ENCODE data around the gene GNB1L.
"Not testable (repeated sequence)": the region's sequence is repeated elsewhere in the genome, so short reads cannot be mapped to it uniquely, and the experiment has no call there.

Gene GNB1L

DNA sequence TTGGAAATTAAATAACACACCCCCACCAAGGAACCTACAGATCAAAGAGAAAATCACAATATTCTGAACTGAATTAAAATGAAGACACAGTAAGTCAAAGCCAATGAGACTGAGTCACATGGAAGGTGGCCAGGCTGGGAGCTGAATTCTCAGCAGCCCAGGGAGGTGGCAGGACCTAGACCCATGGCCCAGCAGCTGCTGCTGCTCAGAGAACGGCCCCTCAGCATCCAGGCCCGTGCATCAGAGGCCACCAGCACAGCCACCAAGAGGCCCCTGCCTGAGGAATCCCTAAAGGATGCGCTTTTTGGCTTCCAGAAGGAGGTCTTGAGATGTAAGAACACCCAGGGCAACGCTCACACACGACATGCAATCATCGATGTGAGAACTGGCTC lies 59.1 kb downstream of the GNB1L start:
- DNase-seq (ENCODE audit: low read depth): no peak

DNA sequence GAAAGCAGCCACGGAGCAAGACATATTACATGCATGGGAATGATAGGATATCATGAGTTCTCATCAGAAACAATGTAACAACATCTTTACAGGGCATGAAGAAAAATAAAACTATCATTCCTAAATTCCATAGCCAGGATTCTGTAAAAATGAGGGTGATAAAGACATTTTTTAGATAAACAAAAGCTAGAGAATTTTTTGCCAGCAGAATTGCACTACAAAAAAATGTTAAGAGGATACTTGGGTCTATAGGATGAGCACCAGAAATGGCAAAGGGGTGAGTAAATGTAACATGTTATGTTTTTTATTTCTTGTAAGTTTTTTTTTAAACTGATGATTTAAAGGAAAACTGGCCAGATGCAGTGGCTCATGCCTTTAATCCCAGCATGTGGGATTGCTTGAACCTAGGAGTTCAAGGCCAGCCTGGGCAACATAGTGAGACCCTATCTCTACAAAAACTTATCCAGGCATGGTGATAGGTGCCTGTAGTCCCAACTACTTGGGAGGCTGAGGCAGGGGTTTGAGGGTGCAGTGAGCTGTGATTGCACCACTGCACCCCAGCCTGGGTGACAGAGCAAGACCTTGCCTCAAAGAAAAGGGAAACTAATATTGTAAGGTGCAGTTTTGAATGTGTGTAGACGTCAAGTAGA lies 60.9 kb downstream of the GNB1L start:
- no peak for DNase-seq (ENCODE audit: low read depth)

DNA sequence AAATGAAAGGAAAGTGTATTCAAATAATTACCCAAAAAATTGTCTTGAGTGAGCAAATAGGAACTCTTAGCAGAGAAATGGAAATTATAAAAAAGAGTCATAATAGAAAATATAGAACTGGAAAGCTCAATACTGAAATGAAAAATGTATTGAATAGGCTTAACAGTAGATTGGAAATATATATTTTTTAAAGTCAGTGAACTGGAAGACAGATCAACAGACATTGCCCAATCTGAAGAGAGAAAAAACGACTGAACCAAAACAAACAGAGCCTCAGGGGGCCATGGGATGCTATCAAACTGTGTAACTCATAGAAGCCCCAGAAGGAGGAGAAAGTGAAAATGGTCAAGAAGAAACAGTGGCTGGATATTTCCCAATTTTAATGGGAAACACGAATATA lies 61.5 kb downstream of the GNB1L start:
- no peak for DNase-seq (ENCODE audit: low read depth)

DNA sequence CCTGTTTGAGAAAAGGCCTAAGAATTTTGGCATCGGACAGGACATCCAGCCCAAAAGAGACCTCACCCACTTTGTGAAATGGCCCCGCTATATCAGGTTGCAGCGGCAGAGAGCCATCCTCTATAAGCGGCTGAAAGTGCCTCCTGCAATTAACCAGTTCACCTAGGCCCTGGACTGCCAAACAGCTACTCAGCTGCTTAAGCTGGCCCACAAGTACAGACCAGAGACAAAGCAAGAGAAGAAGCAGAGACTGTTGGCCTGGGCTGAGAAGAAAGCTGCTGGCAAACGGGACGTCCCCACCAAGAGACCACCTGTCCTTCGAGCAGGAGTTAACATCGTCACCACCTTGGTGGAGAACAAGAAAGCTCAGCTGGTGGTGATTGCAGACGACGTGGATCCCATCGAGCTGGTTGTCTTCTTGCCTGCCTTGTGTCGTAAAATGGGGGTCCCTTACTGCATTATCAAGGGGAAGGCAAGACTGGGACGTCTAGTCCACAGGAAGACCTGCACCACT lies 62.2 kb downstream of the GNB1L start:
- DNase-seq (ENCODE audit: low read depth): not testable (repeated sequence)

DNA sequence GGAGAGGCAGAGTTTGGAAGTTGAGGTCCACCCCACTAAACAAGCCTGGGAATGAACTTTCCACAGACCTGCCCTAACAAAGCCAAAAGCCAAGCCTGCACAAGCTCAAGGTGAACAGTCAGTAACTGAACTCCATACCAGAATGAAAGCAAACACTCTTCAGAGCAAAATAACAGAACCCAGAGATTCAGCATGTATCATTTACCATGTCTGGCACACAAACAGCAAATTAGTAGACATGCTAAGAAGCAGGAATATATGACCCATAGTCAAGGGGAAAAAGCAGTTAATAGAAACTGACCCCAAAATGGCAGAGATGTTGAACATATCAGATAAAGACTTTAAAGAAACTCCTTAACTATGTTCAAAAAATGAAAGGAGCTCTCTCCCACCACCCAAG lies 62.8 kb downstream of the GNB1L start:
- DNase-seq (ENCODE audit: low read depth): no peak

DNA sequence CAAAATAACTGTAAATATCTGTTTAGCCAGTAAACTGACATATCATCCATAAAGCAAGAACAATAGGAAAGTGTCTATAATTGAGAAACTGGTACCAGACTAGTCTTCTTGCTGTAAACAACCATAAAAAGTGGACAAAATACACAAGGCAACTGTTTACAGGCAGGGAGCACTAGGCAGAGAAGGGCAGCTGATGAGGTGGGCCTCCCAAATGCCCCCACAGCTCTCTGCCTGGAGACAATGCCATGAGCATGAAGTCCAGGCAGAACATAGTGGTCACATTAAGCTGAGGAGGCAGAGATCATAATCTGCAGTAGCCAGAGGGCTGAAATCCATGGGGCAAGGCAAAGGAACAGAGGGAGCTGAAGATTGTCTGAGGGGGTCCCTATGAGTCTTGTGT lies 63.4 kb downstream of the GNB1L start:
- DNase-seq (ENCODE audit: low read depth): no peak

DNA sequence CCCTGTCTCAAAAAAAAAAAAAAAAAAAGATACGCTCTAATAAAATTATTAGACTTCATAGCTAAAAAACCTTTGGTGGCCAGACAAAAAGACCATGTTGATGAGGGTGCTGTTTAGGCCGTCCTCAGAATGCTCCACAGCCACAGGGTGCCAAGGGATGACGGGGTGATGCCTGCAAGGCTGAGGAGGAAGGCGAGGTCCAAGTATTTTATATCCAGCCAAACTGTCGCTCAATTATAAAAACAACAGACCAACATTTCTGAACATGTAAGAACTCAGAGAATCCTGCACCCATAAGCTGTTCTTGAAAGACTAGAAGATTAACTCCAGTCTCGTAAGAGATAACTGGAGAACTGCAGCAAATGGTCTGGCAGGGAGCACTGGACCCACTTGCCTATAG lies 64.8 kb downstream of the GNB1L start:
- DNase-seq (ENCODE audit: low read depth): no peak

DNA sequence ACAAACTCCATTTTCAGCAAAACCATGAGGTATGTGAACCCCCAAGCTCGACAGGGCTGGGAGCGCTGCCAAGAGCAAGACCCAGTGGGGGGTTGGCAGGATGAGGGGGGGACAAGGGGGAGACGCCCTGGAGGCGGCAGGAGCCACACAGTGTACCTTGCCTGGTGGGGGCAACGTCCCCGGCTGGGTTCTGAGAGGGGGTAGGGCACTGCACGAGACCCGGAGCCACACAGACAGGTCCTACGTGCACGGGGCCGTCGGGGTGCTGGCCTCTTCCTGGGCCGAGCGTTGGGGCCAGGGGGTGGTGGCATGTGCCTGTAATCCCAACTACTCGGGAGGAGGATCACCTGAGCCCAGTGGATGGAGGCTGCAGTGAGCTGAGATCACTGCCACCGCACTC lies 65.3 kb downstream of the GNB1L start:
- DNase-seq (ENCODE audit: low read depth): no peak

DNA sequence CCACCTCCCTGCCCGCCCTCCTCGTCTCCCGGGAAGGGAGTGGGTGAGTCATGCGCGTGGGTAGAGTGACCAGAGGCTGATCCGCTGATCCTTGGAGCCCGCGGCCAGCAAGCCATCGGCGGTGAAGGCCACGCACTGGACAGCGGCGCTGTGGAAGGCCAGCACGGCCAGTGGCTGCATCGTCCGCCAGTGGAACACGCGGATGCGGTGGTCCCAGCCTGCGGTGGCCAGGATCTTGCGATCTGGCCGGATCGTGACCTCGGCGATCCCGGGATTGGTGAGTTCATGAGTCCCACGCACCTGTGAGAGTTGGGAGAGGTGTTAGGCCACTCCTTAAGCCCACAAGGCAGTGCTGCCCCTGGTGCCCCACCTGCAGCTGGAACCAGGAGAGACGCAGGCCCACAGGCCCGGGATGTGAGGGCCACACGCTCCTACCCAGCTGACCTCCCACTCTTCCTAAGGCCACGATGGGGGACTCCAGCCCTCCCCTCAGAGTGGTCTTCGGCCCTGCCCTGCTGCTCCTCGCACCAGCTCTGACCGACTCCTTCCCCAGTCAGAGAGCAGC lies 65.9 kb downstream of the GNB1L start:
- no peak for DNase-seq (ENCODE audit: low read depth)

DNA sequence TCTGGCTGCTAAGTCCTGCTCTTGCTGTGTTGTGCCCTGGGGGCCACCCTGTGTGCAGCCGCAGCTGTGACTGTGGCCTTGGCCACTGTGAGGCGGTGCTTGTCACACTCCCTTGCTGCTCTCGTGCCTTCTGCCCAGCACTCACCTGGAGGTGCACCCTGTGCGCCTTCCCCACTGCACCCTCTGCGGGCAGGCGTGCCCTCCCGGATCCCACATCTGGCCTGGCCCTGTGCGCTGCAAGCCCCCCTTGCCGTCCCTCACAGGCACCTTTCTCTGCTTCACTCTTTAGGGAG lies 66.9 kb downstream of the GNB1L start:
- DNase-seq (ENCODE audit: low read depth): no peak

DNA sequence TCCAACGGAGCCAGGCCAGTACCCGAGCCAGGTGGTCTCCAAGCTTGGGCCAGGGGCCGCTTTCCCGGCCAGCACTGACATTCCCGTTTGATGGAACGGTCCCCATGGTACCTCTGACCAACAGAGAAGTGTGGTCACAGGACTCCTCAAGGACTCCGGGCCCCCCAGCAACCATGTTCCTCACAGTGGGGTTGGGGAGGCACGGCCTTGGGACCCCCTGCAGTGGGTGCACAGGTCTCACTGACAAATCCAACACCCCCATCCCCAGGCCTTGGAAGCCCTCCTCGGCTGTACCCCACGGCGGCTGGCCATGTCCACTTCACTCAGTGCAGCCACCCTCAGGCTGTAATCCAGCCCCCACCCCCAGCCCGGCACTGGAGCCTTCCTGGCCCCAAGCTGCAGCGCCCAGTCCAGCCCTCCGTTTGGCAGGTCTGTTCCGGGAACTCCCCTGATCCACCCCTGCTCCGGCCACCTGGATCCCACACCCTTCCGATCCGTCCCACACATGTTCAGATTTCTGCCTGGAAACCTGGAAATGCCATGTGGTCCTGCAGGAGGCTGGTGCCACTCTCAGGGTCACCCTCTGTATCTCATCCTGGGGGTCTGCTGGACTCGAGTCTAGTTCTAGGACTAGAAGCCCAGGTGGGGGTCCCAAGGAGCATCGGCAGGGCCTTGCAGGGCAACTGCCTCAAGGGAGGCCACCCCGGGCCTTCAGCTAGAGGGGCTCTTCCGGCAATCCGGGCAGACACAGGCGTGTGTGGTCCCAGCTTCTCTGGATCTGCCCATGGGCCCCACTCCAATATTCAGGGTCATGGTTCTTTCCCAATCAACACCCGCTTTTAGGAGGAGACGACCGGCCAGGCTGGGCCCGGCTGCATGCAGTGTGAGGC lies 67.5 kb downstream of the GNB1L start:
- no peak for DNase-seq (ENCODE audit: low read depth)

DNA sequence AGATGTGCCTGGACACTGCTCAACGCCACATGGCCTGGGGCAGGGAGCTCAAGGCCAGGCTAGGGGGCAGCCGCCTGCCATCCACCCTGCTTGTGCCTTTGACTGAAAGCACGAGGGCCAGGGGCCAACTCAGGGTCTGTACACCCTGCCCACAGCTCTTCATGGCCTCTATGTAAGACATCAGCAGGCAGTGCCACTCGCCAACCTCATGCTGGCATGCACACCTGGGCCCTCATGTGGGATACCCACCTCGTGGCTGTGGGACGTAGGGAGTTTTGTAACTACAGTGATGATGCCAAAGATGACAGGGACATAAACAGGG lies 68.4 kb downstream of the GNB1L start:
- DNase-seq (ENCODE audit: low read depth): no peak

DNA sequence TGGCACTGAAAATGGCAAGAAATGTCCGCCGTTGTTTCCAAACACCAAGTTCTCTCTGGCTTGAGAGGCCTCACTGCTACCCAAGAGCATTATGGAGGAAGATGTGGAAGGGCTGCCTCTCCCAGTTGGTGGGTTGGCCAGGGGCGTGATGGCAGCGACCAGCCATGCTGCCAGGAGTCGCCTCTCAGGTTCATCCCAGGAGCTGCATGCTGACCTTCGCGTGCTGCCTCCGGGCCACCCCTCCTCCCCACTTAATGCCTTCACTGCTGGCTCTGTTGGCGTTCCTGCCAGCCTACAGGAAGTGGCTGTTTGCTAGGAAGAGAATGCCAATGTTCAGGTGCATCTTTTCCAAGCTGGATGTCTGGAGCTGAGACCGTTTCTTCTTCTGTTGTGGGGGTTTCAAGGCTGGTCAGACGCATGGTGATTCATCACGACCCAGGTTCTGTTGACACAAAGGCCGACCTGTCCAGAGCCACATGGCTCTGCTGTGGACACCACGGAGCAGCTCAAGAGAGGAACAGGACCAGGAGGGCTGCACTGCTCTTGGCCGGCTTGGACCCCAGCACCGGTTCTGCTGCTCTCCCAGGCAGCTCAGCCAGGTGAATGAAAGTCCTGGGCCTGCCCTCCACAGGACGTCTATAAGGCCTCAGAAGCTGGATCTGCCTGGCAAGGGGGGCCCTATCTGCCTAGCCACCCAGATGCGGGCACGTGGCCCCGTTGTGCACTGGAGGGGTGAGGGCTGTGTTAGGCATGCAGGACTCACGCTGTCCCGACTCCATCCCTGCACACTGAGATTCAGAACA lies 69.0 kb downstream of the GNB1L start:
- no peak for DNase-seq (ENCODE audit: low read depth)

DNA sequence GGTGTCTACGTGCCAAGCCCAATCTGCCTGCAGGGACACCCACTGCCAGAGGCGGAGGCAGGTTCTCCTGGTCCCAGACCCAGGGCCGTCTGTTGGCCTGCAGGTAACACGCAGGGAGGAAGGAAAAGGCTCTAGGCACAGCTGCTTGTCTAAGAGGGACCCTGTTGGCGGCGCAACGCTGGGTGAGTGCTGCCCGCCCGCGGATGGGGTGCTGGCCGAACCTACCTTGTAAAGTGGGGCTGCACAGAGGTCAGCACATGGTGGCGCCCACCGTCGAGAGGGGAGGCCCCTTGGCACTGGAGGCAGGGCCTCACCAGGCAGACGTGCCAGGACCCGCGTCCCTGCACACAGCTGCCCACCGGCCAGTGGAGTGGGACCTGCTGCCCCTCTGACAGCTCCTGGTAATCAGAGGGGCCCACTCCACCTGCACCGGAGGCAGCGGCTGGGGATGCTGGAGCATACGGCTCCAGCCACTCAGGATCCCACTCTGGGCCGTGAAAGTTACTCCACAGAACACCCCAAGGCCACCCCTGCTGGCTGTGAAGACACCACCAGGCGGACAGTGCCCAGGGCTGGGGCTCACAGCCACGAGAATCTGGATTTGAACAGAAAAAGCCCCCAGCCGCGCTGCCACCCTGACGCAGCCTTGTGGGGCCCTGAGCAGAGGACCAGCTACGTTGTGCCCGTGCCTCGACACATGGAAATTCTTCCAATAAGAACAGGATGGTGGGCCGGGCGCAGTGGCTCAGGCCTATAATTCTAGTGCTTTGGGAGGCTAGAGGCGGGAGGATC lies 70.1 kb downstream of the GNB1L start:
- DNase-seq (ENCODE audit: low read depth): no peak

DNA sequence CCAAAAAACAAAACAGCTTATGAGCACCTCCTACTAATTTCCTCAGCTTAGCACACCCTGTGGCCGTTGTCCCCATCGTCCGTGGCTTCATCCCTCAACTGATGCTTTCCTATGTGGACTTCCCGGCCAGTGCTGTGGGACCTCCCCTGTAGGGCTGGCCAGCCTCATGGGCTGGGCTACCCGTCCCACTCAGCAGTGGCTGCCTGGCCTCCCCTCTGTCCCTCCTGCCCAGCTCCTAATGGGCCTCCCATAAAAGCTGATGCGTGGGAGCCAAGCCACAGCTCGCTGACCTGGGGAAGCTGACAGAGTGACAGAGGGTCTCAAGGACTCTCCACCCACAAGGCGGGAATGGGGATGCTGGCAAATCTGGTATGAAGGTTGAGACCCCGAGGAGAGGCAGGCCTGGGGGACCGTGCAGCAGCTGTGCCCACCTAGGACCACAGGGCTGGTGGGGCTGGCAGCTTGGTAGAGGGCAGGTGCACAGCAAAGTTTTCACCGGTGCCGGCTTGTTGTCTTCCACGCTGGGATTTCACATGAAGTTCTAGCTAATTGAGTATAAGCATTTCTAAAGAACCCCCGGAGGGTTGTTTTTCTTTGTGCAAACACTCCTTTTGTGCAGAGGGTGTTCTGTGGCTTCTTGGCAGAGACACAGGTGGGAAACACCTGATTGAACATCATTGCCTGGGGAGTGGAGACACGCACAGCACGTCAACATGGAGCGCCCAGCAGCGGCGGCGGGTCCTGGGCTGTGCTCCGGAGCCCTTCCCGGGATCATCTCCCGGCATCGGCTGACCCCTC lies 70.9 kb downstream of the GNB1L start:
- no peak for DNase-seq (ENCODE audit: low read depth)

DNA sequence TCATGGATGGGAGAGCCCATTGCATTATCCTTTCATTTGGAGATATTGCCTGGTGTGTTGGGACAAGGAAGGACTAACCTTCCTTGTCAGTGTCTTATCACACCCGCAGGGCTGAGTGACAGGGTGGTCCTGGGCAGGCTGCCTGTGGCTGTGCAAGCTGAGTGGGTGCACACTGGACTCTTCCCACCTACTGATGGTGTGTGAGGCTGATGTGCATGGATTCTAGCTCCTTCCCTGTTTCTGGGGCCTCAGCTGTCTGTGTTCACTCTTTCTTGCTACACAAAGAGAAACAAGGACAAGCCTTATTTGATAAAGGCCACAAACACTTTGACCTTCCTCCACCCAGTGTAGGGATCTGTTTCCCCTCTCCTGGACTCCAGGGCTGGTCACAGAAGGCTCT lies 72.1 kb downstream of the GNB1L start:
- DNase-seq (ENCODE audit: low read depth): no peak

DNA sequence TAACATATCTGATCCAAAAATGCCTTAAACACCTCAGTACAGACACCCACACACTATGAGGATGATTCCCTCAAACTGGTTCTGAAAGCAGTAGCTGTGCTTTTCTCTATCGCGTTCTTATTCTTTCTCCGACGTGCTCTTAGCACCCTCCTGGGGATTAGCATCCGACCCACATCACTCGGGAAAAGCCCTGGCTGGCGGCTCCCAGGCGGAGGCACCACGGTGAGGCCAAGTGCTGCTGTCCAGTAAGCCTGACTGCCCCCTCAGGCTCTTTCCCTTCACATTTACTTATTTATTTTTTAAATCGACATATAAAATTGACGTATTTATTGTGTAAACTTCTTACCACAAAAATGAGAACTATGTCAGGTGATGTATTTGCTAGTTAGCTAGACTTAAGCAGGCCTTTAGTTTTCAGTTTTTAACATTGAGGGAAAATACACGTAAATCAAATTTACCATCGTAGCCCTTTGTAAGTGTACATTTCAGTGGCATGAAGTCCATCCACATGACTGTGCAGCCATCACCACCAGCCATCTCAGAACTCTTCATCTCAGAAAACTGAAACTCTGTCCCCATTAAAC lies 74.9 kb downstream of the GNB1L start:
- no peak for DNase-seq (ENCODE audit: low read depth)

DNA sequence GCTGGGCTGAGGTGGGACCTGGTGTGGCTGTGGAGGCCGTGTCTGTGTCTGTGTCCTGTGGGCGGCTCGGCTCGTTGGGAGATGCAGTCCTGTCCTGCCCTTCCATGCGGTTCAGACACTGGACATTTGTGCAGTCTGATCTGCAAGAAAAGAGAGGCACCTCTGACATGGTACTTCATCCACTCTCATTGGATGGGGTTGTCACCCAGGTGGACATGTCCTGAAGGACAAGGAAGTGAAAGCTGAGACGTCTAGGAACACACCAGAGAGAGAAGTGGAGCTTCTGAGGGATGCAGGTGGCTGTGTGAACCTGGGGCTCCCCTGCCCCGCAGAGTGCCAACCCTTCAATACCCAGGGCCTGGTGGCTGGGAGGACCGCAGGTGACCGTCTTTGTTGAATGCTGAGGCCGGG lies 75.7 kb downstream of the GNB1L start:
- no peak for DNase-seq (ENCODE audit: low read depth)

DNA sequence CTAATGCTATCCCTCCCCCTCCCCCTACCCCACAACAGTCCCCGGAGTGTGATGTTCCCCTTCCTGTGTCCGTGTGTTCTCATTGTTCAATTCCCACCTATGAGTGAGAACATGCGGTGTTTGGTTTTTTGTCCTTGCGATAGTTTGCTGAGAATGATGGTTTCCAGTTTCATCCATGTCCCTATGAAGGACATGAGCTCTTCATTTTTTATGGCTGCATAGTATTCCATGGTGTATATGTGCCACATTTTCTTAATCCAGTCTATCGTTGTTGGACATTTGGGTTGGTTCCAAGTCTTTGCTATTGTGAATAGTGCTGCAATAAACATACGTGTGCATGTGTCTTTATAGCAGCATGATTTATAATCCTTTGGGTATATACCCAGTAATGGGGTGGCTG lies 77.5 kb downstream of the GNB1L start:
- not testable (repeated sequence) for DNase-seq (ENCODE audit: low read depth)

DNA sequence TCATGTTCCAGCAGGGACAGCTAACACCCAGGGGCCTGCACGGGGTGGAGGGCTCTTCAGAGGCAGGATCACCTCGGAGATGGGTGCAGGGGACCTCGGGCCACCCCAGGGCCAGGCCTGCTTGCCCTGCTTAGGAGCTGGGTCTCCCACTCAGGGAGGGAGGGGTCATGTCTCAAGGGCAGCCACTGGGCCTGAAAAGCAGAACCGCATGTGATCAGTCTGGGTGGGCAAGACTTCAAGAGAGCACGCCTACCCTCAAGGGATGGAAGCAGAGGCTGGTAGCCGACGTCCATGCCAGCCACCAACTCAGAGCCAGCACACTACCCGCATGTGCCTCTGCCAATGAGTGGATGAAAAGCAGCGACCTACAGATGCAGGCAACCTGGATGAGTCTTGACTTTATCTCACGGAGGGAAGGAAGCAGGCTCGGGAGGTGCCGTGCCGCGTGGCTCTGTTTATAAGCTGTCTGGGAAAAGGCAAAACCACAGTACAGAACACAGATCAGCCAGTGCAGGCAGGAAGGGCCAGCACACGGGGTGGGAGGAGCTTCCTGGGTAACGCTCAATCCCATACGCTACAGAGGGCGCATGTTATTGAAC lies 78.1 kb downstream of the GNB1L start:
- peak; percentile 87 for DNase-seq (ENCODE audit: low read depth)
